ENCODE data around the gene EOLA2.
"Not testable (repeated sequence)": the region's sequence is repeated elsewhere in the genome, so short reads cannot be mapped to it uniquely, and the experiment has no call there.

The EOLA2 gene

GRCh38 chrX:149932150-149932549 is 6.1 kb downstream of the EOLA2 start:
- DNase-seq = not testable (repeated sequence)

- not testable (repeated sequence) for DNase-seq
Measured at GRCh38 chrX:149931355-149931754, 6.9 kb downstream of the EOLA2 start.

- DNase-seq = not testable (repeated sequence)
Measured at GRCh38 chrX:149929400-149929799, 8.9 kb downstream of the EOLA2 start, which contains the start of gene HSFX4. Gene HSFX4, plus strand, starts transcription at chrX:149929573. Its CDS starts 72 bp downstream, at chrX:149929645.

GRCh38 chrX:149928635-149929034 is 9.7 kb downstream of the EOLA2 start:
- DNase-seq = not testable (repeated sequence)

GRCh38 chrX:149927964-149928258 is 10.4 kb downstream of the EOLA2 start:
- not testable (repeated sequence) for DNase-seq

GRCh38 chrX:149927245-149927963 is 10.9 kb downstream of the EOLA2 start:
- DNase-seq = not testable (repeated sequence)

- DNase-seq = not testable (repeated sequence)
Measured at GRCh38 chrX:149924434-149924833, 13.9 kb downstream of the EOLA2 start.

- not testable (repeated sequence) for DNase-seq
Measured at GRCh38 chrX:149923836-149924235, 14.5 kb downstream of the EOLA2 start.

GRCh38 chrX:149916745-149917392 is 21.4 kb downstream of the EOLA2 start:
- DNase-seq = no peak

- no peak for DNase-seq
Measured at GRCh38 chrX:149910178-149910695, 28.1 kb downstream of the EOLA2 start.

GRCh38 chrX:149909324-149910177 is 28.7 kb downstream of the EOLA2 start:
- no peak for DNase-seq

GRCh38 chrX:149908727-149909126 is 29.6 kb downstream of the EOLA2 start:
- no peak for DNase-seq

- no peak for DNase-seq
Measured at GRCh38 chrX:149908308-149908707, 30.0 kb downstream of the EOLA2 start.

- DNase-seq = no peak
Measured at GRCh38 chrX:149903889-149904748, 34.2 kb downstream of the EOLA2 start.

GRCh38 chrX:149898554-149898953 is 39.7 kb downstream of the EOLA2 start:
- no peak for DNase-seq

GRCh38 chrX:149890828-149891227 is 47.5 kb downstream of the EOLA2 start:
- DNase-seq = not testable (repeated sequence)

Measured in COR-L47 (cell line).